ENCODE results near the gene PANK4.

- no peak for TF ChIP-seq CTCF (IDR thresholded peaks at IDR 0.05)
- no peak for TF ChIP-seq POLR2A (IDR thresholded peaks at IDR 0.05; ENCODE audit: low read depth)
Measured at GRCh38 chr1:2535981-2536380, 9.6 kb upstream of the PANK4 start.

Measured in esophagus muscularis mucosa (tissue), 3 donors.